ENCODE results near the gene ELMO3.

The ELMO3 gene

GRCh38 chr16:67199011-67199807 is at the start of gene ELMO3:
ELMO3 (plus strand) TSS chr16:67199131; CDS start chr16:67199327, 196 bp downstream.
- no peak for DNase-seq

GRCh38 chr16:67149276-67150046 is 49.5 kb upstream of the ELMO3 start:
- DNase-seq: no peak

GRCh38 chr16:67150047-67150832 is 48.7 kb upstream of the ELMO3 start:
- peak; percentile 46 for DNase-seq

- DNase-seq: peak; percentile 80
Observed at GRCh38 chr16:67150833-67151396, 48.0 kb upstream of the ELMO3 start, which contains the start of gene B3GNT9. B3GNT9 (minus strand) TSS chr16:67150998; CDS start chr16:67150485, 513 bp downstream.

- no peak for DNase-seq
Observed at GRCh38 chr16:67151431-67152097, 47.4 kb upstream of the ELMO3 start.

GRCh38 chr16:67154578-67155294 is 44.2 kb upstream of the ELMO3 start:
- no peak for DNase-seq

GRCh38 chr16:67155295-67156142 is 43.4 kb upstream of the ELMO3 start:
- peak; percentile 72 for DNase-seq

- DNase-seq: no peak
Observed at GRCh38 chr16:67156143-67156844, 42.6 kb upstream of the ELMO3 start.

GRCh38 chr16:67157106-67157748 is 41.7 kb upstream of the ELMO3 start:
- DNase-seq: no peak

GRCh38 chr16:67157892-67158635 is 40.9 kb upstream of the ELMO3 start:
- no peak for DNase-seq

GRCh38 chr16:67158637-67159600 is 40.0 kb upstream of the ELMO3 start:
- no peak for DNase-seq

- DNase-seq: no peak
Observed at GRCh38 chr16:67161595-67162058, 37.3 kb upstream of the ELMO3 start.

- DNase-seq: no peak
Observed at GRCh38 chr16:67162506-67163163, 36.3 kb upstream of the ELMO3 start.

GRCh38 chr16:67163164-67163998 is 35.5 kb upstream of the ELMO3 start:
- no peak for DNase-seq

GRCh38 chr16:67163999-67164558 is 34.9 kb upstream of the ELMO3 start:
- DNase-seq: peak; percentile 52

Measured in HCEC 1CT (cell line).